ENCODE data around the gene ANO1. TPM values are rescaled to one million over a fixed set of nuclear protein-coding genes. Genes with fewer than 3 reads are reported as not detected.

ANO1 gene
- total RNA-seq, 1 experiment from 2014 or later = 184 TPM

- no peak for TF ChIP-seq EZH2 (IDR thresholded peaks at IDR 0.05; ENCODE audit: low read length, unreplicated experiment)
- TF ChIP-seq CTCF (conservative IDR thresholded peaks at IDR 0.05; ENCODE audit: low read depth, low read length) = no peak
- TF ChIP-seq EZH2phosphoT487 (IDR thresholded peaks at IDR 0.05; ENCODE audit: borderline replicate concordance, low read length) = no peak
- H3K27me3 ChIP-seq (ENCODE audit: low read length) = no peaks in the 10 kb centered on the region
- peaks cover 6% of the 10 kb centered on the region for H3F3A ChIP-seq (ENCODE audit: low read length, unreplicated experiment)
- H3K36me3 ChIP-seq (ENCODE audit: low read depth, low read length) = no peaks in the 10 kb centered on the region; the same call in 1 of the 2 replicates
- no TSS peak for BruUV-seq (replicated peaks)
- H3K27ac ChIP-seq (ENCODE audit: low read length) = no peak overlapping the region
- H3K9me3 ChIP-seq (ENCODE audit: low read length) = no peaks in the 10 kb centered on the region
- peaks cover 8% of the 10 kb centered on the region; the same call in 1 of the 2 replicates for H3K4me1 ChIP-seq (ENCODE audit: insufficient read depth, low read length)
- H3K9ac ChIP-seq (ENCODE audit: low read length) = no peak overlapping the region
- H2AFZ ChIP-seq (ENCODE audit: low read length) = no peak overlapping the region
- no peak overlapping the region for H3K4me3 ChIP-seq (ENCODE audit: low read length)
- intact Hi-C loops (cut with micrococcal nuclease) = loop anchor here (10.0 kb wide), 2 partner anchors 109 to 249 kb away; no protein-coding TSS in a partner anchor
- ChIA-PET CTCF (no interaction called here), POLR2A (ENCODE audit: unreplicated experiment) (no interaction called here)
- ATAC-seq (no peak), DNase-seq (no peak)
- H3K79me2 ChIP-seq (ENCODE audit: low read length) = no peaks in the 10 kb centered on the region
- no peak overlapping the region for H3K4me2 ChIP-seq (ENCODE audit: low read length)
- H3K9me2 ChIP-seq (replicated peaks; ENCODE audit: low read length) = no peaks in the 10 kb centered on the region
- H4K20me1 ChIP-seq (ENCODE audit: low read length) = no peaks in the 10 kb centered on the region
These were observed 115.5 kb downstream of the ANO1 start for GRCh38 chr11:70193411-70194292.

GRCh38 chr11:70194792-70195791, 117.0 kb downstream of the ANO1 start:
- no peaks in the 10 kb centered on the region for H3K36me3 ChIP-seq (ENCODE audit: low read depth, low read length)
- CTCF ChIA-PET = no interaction called here
- POLR2A ChIA-PET (ENCODE audit: unreplicated experiment) = no interaction called here

More at GRCh38 chr11:70194792-70195791, 117.0 kb downstream of the ANO1 start:
- Histone ChIP-seq H2AFZ (ENCODE audit: low read length) (no peak overlapping the region), H3K9me2 (replicated peaks; ENCODE audit: low read length) (no peaks in the 10 kb centered on the region), H3K79me2 (ENCODE audit: low read length) (no peaks in the 10 kb centered on the region), H3K9ac (ENCODE audit: low read length) (no peak overlapping the region), H3F3A (ENCODE audit: low read length, unreplicated experiment) (no peaks in the 10 kb centered on the region), H3K27ac (ENCODE audit: low read length) (no peak overlapping the region), H4K20me1 (ENCODE audit: low read length) (no peaks in the 10 kb centered on the region), H3K4me1 (ENCODE audit: insufficient read depth, low read length) (peaks cover 8% of the 10 kb centered on the region; the same call in 1 of the 2 replicates), H3K27me3 (ENCODE audit: low read length) (no peaks in the 10 kb centered on the region), H3K4me2 (ENCODE audit: low read length) (no peak overlapping the region), H3K4me3 (ENCODE audit: low read length) (no peak overlapping the region), H3K9me3 (ENCODE audit: low read length) (no peaks in the 10 kb centered on the region)
- ATAC-seq (peak; percentile 60), DNase-seq (peak; percentile 55)
- TF ChIP-seq CTCF (conservative IDR thresholded peaks at IDR 0.05; ENCODE audit: low read depth, low read length) (no peak), EZH2 (IDR thresholded peaks at IDR 0.05; ENCODE audit: low read length, unreplicated experiment) (no peak), EZH2phosphoT487 (IDR thresholded peaks at IDR 0.05; ENCODE audit: borderline replicate concordance, low read length) (no peak)
- intact Hi-C loops (cut with micrococcal nuclease) = loop anchor here (5.0 to 10.0 kb wide), 3 partner anchors 110 to 488 kb away; no protein-coding TSS in a partner anchor
- no TSS peak for BruUV-seq (replicated peaks)

Data from PC-3 (cell line).